Measurements from ENCODE around the gene SOHLH1. TPM values are rescaled to one million over a fixed set of nuclear protein-coding genes. Genes with fewer than 3 reads are reported as not detected.
A peak's percentile ranks its signal among the peaks of the same experiment; 100 is the strongest.

SOHLH1 gene
- total and polyA plus RNA-seq, 3 donors from 2014 or later = 18.4 to 32.7 (median 18.7) TPM

DNA sequence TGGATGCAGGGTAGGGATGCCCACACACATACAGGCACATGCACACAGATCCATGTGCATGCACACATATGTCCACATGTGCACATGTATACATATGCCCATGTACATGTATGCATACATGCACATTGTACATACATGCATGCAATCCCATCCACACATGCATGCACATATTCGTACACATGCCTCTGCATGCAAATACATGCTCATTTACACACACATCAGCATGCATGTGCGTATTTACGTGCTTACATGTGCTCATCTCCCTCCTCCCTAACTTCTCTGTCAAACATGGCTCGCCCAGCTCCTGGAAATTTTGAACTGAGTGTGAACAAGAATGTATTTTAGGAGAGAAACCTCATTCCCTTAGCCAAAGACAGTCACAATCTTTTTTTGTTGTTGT is 8.9 kb upstream of the SOHLH1 start:
- no peaks in the 10 kb centered on the region for H3K9me3 ChIP-seq
- WGBS, 2 donors = 88 to 91% methylated on average over 4 of the region's 4 CpGs
- no peaks in the 10 kb centered on the region for H3K27me3 ChIP-seq
- no peak for DNase-seq
- H3K4me3 ChIP-seq = no peak overlapping the region
- no peak overlapping the region for H3K27ac ChIP-seq
- peaks cover 31% of the 10 kb centered on the region for H3K4me1 ChIP-seq
- intact Hi-C loops (cut with DNase I; ENCODE audit: low total_unique reads) = no loop called here
- H3K36me3 ChIP-seq (ENCODE audit: low read depth, missing control alignments) = no peaks in the 10 kb centered on the region
- TF ChIP-seq, protein P1, sequence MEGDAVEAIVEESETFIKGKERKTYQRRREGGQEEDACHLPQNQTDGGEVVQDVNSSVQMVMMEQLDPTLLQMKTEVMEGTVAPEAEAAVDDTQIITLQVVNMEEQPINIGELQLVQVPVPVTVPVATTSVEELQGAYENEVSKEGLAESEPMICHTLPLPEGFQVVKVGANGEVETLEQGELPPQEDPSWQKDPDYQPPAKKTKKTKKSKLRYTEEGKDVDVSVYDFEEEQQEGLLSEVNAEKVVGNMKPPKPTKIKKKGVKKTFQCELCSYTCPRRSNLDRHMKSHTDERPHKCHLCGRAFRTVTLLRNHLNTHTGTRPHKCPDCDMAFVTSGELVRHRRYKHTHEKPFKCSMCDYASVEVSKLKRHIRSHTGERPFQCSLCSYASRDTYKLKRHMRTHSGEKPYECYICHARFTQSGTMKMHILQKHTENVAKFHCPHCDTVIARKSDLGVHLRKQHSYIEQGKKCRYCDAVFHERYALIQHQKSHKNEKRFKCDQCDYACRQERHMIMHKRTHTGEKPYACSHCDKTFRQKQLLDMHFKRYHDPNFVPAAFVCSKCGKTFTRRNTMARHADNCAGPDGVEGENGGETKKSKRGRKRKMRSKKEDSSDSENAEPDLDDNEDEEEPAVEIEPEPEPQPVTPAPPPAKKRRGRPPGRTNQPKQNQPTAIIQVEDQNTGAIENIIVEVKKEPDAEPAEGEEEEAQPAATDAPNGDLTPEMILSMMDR (IDR thresholded peaks at IDR 0.05) = no peak
- no peak for TF ChIP-seq POLR2A (IDR thresholded peaks at IDR 0.05)

DNA sequence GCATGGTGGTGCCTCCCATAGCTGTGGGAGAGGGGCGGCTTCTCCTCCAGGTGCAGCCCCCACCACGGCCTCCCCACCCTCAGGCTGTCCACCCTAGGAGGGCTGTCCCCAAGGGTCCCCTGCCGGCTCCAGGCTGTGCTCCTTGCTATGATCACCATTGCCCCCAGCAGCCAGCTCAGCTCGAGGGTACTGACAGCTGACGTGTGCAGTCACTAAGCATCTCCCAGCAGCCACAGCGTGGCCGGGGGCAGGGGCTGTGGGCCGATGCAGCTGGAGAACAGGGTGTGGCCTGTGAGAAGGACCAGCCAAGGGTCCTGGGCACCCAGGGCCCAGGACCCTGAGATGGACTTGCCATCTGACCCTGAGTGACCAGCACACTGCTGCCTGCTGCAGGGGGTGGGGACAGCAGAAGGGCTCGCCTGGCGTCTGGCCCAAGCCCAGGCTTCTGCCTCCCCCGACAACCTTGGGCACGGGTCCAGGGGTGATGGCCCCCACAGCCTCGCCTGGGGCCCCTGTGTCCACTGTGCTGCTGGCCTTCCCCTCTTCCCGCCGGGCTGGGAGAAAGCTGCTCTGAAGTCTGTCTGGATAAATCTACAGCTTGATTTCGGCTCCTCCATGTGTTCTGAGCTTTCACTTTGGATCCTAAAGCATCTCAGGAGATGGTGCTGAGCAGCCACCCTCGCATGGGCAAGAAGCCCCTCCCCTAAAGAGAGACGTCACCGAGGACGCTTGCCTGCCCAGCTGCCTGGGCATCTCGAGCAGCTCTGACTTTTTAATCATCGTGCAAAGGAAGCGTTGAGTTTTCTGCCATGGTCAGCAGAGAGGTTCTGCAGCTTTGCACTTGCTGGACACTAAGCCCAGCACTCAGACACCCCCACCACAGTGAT is 8.2 kb upstream of the SOHLH1 start:
- 24 to 39% methylated on average over 17 to 23 of the region's 23 CpGs for WGBS, 2 donors
- Histone ChIP-seq H3K27ac (no peak overlapping the region), H3K4me3 (no peak overlapping the region), H3K9me3 (no peaks in the 10 kb centered on the region), H3K27me3 (no peaks in the 10 kb centered on the region), H3K36me3 (ENCODE audit: low read depth, missing control alignments) (no peaks in the 10 kb centered on the region), H3K4me1 (peaks cover 25% of the 10 kb centered on the region)
- peak; percentile 47 for DNase-seq
- intact Hi-C loops (cut with DNase I; ENCODE audit: low total_unique reads) = no loop called here
- TF ChIP-seq POLR2A (IDR thresholded peaks at IDR 0.05) = no peak
- TF ChIP-seq, protein P1 (IDR thresholded peaks at IDR 0.05) = no peak

DNA sequence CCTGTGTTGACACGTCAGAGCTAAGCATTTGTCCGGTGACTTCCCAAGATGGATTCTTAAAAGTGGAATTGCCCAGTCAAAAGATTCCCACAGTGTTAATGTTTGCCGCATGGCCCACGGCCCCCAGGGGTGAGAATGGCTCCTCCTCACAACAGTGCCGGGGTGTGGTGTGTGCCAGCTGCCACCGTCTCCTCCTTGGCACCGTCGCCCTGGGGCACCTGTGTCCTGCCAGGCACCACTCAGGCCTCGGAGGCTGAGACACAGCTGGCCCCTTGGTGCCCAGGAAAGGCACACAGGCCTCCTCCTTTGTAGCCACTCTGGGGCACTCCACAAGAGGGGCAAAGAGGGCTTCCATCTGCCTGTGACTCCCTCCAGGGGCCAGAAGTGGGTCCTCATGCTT is 7.0 kb upstream of the SOHLH1 start:
- Histone ChIP-seq H3K36me3 (ENCODE audit: low read depth, missing control alignments) (no peaks in the 10 kb centered on the region), H3K27me3 (no peaks in the 10 kb centered on the region), H3K9me3 (no peaks in the 10 kb centered on the region), H3K4me1 (peaks cover 26% of the 10 kb centered on the region), H3K4me3 (no peak overlapping the region), H3K27ac (no peak overlapping the region)
- no peak for DNase-seq
- intact Hi-C loops (cut with DNase I; ENCODE audit: low total_unique reads) = no loop called here
- WGBS, 2 donors = 82 to 87% methylated on average over 4 to 9 of the region's 9 CpGs
- TF ChIP-seq, protein P1 (IDR thresholded peaks at IDR 0.05) = no peak
- TF ChIP-seq POLR2A (IDR thresholded peaks at IDR 0.05) = no peak

DNA sequence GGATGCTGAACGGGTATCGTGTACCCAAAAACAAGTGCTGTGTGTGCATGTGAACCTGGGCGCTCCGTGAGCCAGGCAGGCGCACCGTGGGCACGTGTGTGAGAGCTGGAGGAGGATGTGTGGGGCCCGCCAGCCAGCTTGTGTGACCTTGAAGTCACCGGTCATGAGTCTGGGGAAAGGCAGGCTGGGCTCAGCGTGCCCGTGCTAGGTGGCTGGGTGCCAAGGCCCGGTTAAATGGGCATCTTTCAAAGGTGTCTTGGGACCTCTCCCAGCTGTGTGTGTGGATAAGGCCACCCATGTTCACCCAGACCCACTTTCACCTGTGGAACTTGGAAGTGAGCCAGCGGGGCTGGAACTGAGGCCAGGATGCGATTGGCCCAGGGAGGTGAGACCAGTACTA is 6.1 kb upstream of the SOHLH1 start:
- no peaks in the 10 kb centered on the region for H3K36me3 ChIP-seq (ENCODE audit: low read depth, missing control alignments)
- no peaks in the 10 kb centered on the region for H3K27me3 ChIP-seq
- no peaks in the 10 kb centered on the region for H3K9me3 ChIP-seq
- peak; percentile 76 for DNase-seq
- TF ChIP-seq POLR2A (IDR thresholded peaks at IDR 0.05) = no peak
- TF ChIP-seq, protein P1 (IDR thresholded peaks at IDR 0.05) = no peak
- peaks cover 26% of the 10 kb centered on the region for H3K4me1 ChIP-seq
- H3K27ac ChIP-seq = no peak overlapping the region
- intact Hi-C loops (cut with DNase I; ENCODE audit: low total_unique reads) = no loop called here
- H3K4me3 ChIP-seq = no peak overlapping the region
- WGBS, 2 donors = 37 to 65% methylated on average over 13 to 14 of the region's 14 CpGs
